Endothelial cell of umbilical vein (primary cell): ENCODE data around the gene COMMD2. TPM values are rescaled to one million over a fixed set of nuclear protein-coding genes. Genes with fewer than 3 reads are reported as not detected.

Experiments
- BruUV-seq: library from RNA; stranded (reverse); fragments of 400-500 nt; replicated peaks from 2 replicates; lab custom pipeline; 2021; lab: Mats Ljungman, UMichigan
- CTCF ChIA-PET: fragments of 300-600, 350-600 bp; sonication (Branson Sonifier 250); formaldehyde crosslinking; loops from one replicate; lab custom pipeline; 2021; ENCODE audit warnings: antibody characterized with exemption, inconsistent platforms; lab: Charles Lee
- POLR2A ChIA-PET: fragments of 300-600, 350-600 bp; sonication (Branson Sonifier 250); formaldehyde crosslinking; loops from one replicate; lab custom pipeline; 2021; ENCODE audit warnings: antibody characterized with exemption, inconsistent platforms; lab: Charles Lee
- DNase-seq: peaks from one replicate; pipeline ENCODE4 v3.0.0-alpha.2; 2011; ENCODE audit warnings: low read depth, low spot score
- FAIRE-seq: peaks from 2 replicates; lab custom pipeline; 2011; peaks lifted over from hg19 to GRCh38; lab: Jason Lieb, UNC
- H2AFZ ChIP-seq: 2 replicates; pipeline ENCODE4 v1.6.0; 2012; ENCODE audit warnings: low read depth, low read length, control low read depth, inconsistent platforms
- H3K27ac ChIP-seq: 2 replicates; pipeline ENCODE4 v1.5.1; 2011; ENCODE audit warnings: low read depth, mild to moderate bottlenecking, control low read depth, low read length, moderate library complexity; ENCODE audit not compliant: insufficient read depth
- H3K27me3 ChIP-seq, 2 experiments: 2 replicates each; pipeline versions ENCODE4 v1.6.0 to v1.6.1; 2011; ENCODE audit warnings: low read length in 2 of 2, mixed read lengths in 1 of 2; ENCODE audit not compliant: control insufficient read depth in 2 of 2, insufficient read depth in 2 of 2
- H3K36me3 ChIP-seq, 2 experiments: 2 replicates in 1 of 2; 3 replicates in 1 of 2; pipeline ENCODE4 v1.5.1; 2011; ENCODE audit warnings: low read length in 2 of 2, mild to moderate bottlenecking in 1 of 2, moderate library complexity in 1 of 2; ENCODE audit not compliant: control insufficient read depth in 2 of 2, insufficient read depth in 2 of 2; ENCODE audit errors: extremely low read depth in 1 of 2
- H3K4me1 ChIP-seq: 3 replicates; pipeline ENCODE4 v1.5.1; 2011; ENCODE audit warnings: mild to moderate bottlenecking, low read length; ENCODE audit not compliant: control insufficient read depth, insufficient read depth; ENCODE audit errors: extremely low read depth
- H3K4me2 ChIP-seq: 2 replicates; pipeline ENCODE4 v1.6.1; 2011; ENCODE audit warnings: low read length, control low read depth, mixed read lengths; ENCODE audit not compliant: insufficient read depth
- H3K4me3 ChIP-seq, 3 experiments: fragments of 200-600 bp in 1 of 3; sonication (generic), shearing (Covaris generic) in 1 of 3; replicated peaks in 1 of 3; 2 replicates each; pipeline ENCODE4 v1.5.1; 2011 to 2016; ENCODE audit warnings: control low read depth in 3 of 3, low read length in 3 of 3, mild to moderate bottlenecking in 2 of 3, inconsistent platforms in 1 of 3, low read depth in 1 of 3, moderate library complexity in 1 of 3; ENCODE audit not compliant: insufficient read depth in 1 of 3
- H3K79me2 ChIP-seq: 2 replicates; pipeline ENCODE4 v1.6.0; 2012; ENCODE audit warnings: low read length, inconsistent platforms; ENCODE audit not compliant: control insufficient read depth, insufficient read depth
- H3K9ac ChIP-seq: replicated peaks from 2 replicates; pipeline ENCODE3; 2011; ENCODE audit warnings: low read length, control low read depth; ENCODE audit not compliant: insufficient read depth; ENCODE audit errors: extremely low read depth
- H3K9me1 ChIP-seq: replicated peaks from 3 replicates; pipeline ENCODE4 v1.6.0; 2011; ENCODE audit warnings: mild to moderate bottlenecking, low read length; ENCODE audit not compliant: control insufficient read depth, insufficient read depth; ENCODE audit errors: extremely low read depth
- H3K9me3 ChIP-seq: replicated peaks from 2 replicates; pipeline ENCODE4 v1.5.1; 2012; ENCODE audit warnings: low read length, inconsistent platforms; ENCODE audit not compliant: control insufficient read depth, insufficient read depth
- H4K20me1 ChIP-seq: replicated peaks from 2 replicates; pipeline ENCODE3; 2011; ENCODE audit warnings: mild to moderate bottlenecking, low read length; ENCODE audit not compliant: control insufficient read depth, insufficient read depth; ENCODE audit errors: extremely low read depth
- CTCF ChIP-seq, 2 donors: IDR thresholded peaks; 1 replicate in 1 of 2; 2 replicates in 1 of 2; pipeline ENCODE4 v1.5.1; 2011; ENCODE audit warnings: low read length in 2 of 2, mild to moderate bottlenecking in 2 of 2, moderate library complexity in 2 of 2, control low read depth in 1 of 2, inconsistent platforms in 1 of 2, low read depth in 1 of 2; ENCODE audit not compliant: insufficient read depth in 1 of 2; ENCODE audit errors: extremely low read depth in 1 of 2
- EZH2 ChIP-seq: IDR thresholded peaks from 2 replicates; pipeline ENCODE4 v1.6.1; 2012; ENCODE audit warnings: borderline replicate concordance, low read depth, mild to moderate bottlenecking, moderate library complexity, low read length, inconsistent platforms; ENCODE audit not compliant: severe bottlenecking
- FOS ChIP-seq: IDR thresholded peaks from 2 replicates; pipeline ENCODE4 v1.6.1; 2011; ENCODE audit warnings: mild to moderate bottlenecking, low read length, moderate library complexity, borderline replicate concordance; ENCODE audit not compliant: insufficient read depth
- GATA2 ChIP-seq: IDR thresholded peaks from 2 replicates; pipeline ENCODE4 v1.7.0; 2011; ENCODE audit warnings: low read depth, mild to moderate bottlenecking, moderate library complexity, mixed read lengths, low read length; ENCODE audit not compliant: insufficient read length, insufficient read depth
- JUN ChIP-seq: IDR thresholded peaks from 2 replicates; pipeline ENCODE4 v1.6.1; 2011; ENCODE audit warnings: borderline replicate concordance, low read depth; ENCODE audit not compliant: insufficient read length, insufficient read depth
- MYC ChIP-seq: IDR thresholded peaks from one replicate; pipeline ENCODE4 v1.6.1; 2011; ENCODE audit warnings: mild to moderate bottlenecking, low read depth, low read length
- POLR2A ChIP-seq: IDR thresholded peaks from 2 replicates; pipeline ENCODE4 v1.6.1; 2012; ENCODE audit warnings: low read depth, mild to moderate bottlenecking, control low read depth, low read length
- POLR2AphosphoS5 ChIP-seq: IDR thresholded peaks from 2 replicates; pipeline ENCODE4 v1.6.1; 2012; ENCODE audit warnings: low read depth, mild to moderate bottlenecking, control low read depth, low read length, moderate library complexity; ENCODE audit not compliant: insufficient read depth
- dilution Hi-C: fragments of 300-500 bp; cut with MboI; formaldehyde crosslinking; loops from one replicate; pipeline ENCODE4 v1.15.0; 2019; ENCODE audit warnings: low sequenced_read_pairs; ENCODE audit not compliant: extremely low pct_ligation_motif_present
- intact Hi-C: fragments of 100-400 bp; cut with micrococcal nuclease; formaldehyde crosslinking; loops from one replicate; pipeline ENCODE4 v1.10.0; 2022
- polyA plus RNA-seq, 4 experiments: library from polyadenylated mRNA; depleted of rRNA in 3 of 4; stranded (reverse) in 3 of 4; unstranded in 1 of 4; fragments of >200 nt; gene quantifications; 2 replicates each; pipeline versions ENCODE4 v1.2.1 to v1.2.3, GENCODE V29; 2011 to 2012; ENCODE audit warnings: missing spikeins in 1 of 4
- total RNA-seq: library from RNA; stranded (reverse); gene quantifications from 2 replicates; pipeline ENCODE4 v1.2.3, GENCODE V29; 2021
- TF ChIP-seq, protein P1 (sequence below): IDR thresholded peaks from 2 replicates; pipeline ENCODE4 v1.6.1; 2011; ENCODE audit not compliant: insufficient read depth, insufficient read length

Gene COMMD2
- total and polyA plus RNA-seq, 2 donors (not counting 3 experiments of a cell fraction or from before 2014, with no cell fraction given): 18.3 to 51.0 TPM

GRCh38 chr3:149765762-149766334 lies 13.6 kb upstream of the COMMD2 start:
- no peaks in the 10 kb centered on the region for H3K79me2 ChIP-seq
- BruUV-seq: no TSS peak
- no peak overlapping the region for H2AFZ ChIP-seq
- H3K27ac ChIP-seq: no peak overlapping the region
- no peaks in the 10 kb centered on the region for H3K9me3 ChIP-seq
- H3K4me1 ChIP-seq: no peaks in the 10 kb centered on the region
- TF ChIP-seq FOS (no peak), CTCF (IDR thresholded peaks at IDR 0.05; ENCODE audit: extremely low read depth in 1 of 2, insufficient read depth in 1 of 2, low read depth in 1 of 2, low read length in 2 of 2) (peak; percentile 20 to 39), JUN (no peak)
- DNase-seq: peak; percentile 59
- no peak overlapping the region for H3K4me3 ChIP-seq
- H3K9me1 ChIP-seq: no peaks in the 10 kb centered on the region
- intact Hi-C loops (loop anchor here (1.0 kb wide), 1 partner anchor 42 kb away; no protein-coding TSS in a partner anchor), dilution Hi-C loops (no loop called here)
- CTCF ChIA-PET: interaction anchor here (0.7 to 9.4 kb wide), 34 partner anchors 10 to 454 kb away, joined by 3 to 263 read pairs (median 4); partner anchors contain the start of genes COMMD2, PFN2 and WWTR1
- no peaks in the 10 kb centered on the region for H4K20me1 ChIP-seq
- H3K27me3 ChIP-seq: peaks cover 33 to 42% of the 10 kb centered on the region in 2 experiments
- H3K9ac ChIP-seq: no peak overlapping the region
- no peaks in the 10 kb centered on the region for H3K36me3 ChIP-seq
- POLR2A ChIA-PET: no interaction called here
- peak; percentile 78 for FAIRE-seq
- no peak overlapping the region for H3K4me2 ChIP-seq

DNA sequence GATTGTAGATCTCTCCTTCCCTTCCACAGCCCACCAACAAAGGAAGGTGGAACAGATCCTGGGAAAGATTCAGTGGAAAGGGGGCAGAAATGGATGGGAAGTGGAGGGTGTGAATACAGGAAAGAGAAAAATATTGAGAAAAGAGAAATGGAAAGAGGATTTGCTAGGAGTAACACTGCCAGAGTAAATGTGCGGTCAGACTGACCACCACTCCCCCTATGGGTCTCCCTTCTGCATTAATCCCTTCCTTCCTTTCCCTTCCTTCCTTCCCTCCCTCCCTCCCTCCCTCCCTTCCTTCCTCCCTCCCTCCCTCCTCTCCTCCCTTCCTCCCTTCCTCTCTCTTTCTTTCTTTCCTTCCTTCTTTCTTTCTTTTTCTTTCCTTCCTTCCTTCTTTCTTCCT lies 12.0 kb upstream of the COMMD2 start:
- Histone ChIP-seq H3K9me1 (no peaks in the 10 kb centered on the region), H3K79me2 (no peaks in the 10 kb centered on the region), H3K9me3 (no peaks in the 10 kb centered on the region), H4K20me1 (no peaks in the 10 kb centered on the region), H3K27ac (no peak overlapping the region), H3K4me2 (no peak overlapping the region), H3K9ac (no peak overlapping the region), H3K4me1 (no peaks in the 10 kb centered on the region), H3K4me3 (no peak overlapping the region), H3K27me3 (peaks cover 36 to 53% of the 10 kb centered on the region in 2 experiments), H3K36me3 (no peaks in the 10 kb centered on the region), H2AFZ (no peak overlapping the region)
- BruUV-seq: no TSS peak
- dilution Hi-C loops: no loop called here
- POLR2A ChIA-PET: no interaction called here
- DNase-seq: no peak
- TF ChIP-seq JUN (no peak), POLR2A (no peak), MYC (no peak), GATA2 (no peak), CTCF (IDR thresholded peaks at IDR 0.05; ENCODE audit: extremely low read depth in 1 of 2, insufficient read depth in 1 of 2, low read depth in 1 of 2, low read length in 2 of 2) (no peak), FOS (no peak), POLR2AphosphoS5 (no peak), EZH2 (no peak)
- TF ChIP-seq, protein P1, sequence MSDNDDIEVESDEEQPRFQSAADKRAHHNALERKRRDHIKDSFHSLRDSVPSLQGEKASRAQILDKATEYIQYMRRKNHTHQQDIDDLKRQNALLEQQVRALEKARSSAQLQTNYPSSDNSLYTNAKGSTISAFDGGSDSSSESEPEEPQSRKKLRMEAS: no peak
- CTCF ChIA-PET: interaction anchor here (0.8 to 9.4 kb wide), 3 partner anchors 12 to 206 kb away, joined by 3 to 263 read pairs (median 28); partner anchors contain the start of gene COMMD2
- intact Hi-C loops: no loop called here
- FAIRE-seq: no peak
